A549 treated with AZD9567 at 1 μM for 4 hours (cell line): Measurements from ENCODE around the gene FRMPD1. TPM values are rescaled to one million over a fixed set of nuclear protein-coding genes. Genes with fewer than 3 reads are reported as not detected.

Experiments
- total RNA-seq: library from RNA; stranded (reverse); fragments of 200-300 nt; extraction: Qiagen RNA extraction; gene quantifications from 5 replicates; pipeline ENCODE4 v1.2.3, GENCODE V29; 2022; ENCODE audit not compliant: insufficient read depth

Gene FRMPD1
- 0.02 to 0.06 TPM (median 0.05 TPM) in 4 of 5 replicates, not detected in the other for total RNA-seq

GRCh38 chr9:37650873-37651768 lies at the start of gene FRMPD1:
Gene FRMPD1 (plus strand): TSS chr9:37650954. CDS start chr9:37692642, 41,688 bp downstream.

GRCh38 chr9:37753489-37754190 lies 102.9 kb downstream of the FRMPD1 start, which contains the start of gene TRMT10B:
Gene TRMT10B (plus strand): TSS chr9:37753805. CDS start chr9:37761932, 8,127 bp downstream.

GRCh38 chr9:37784616-37785483 lies 134.1 kb downstream of the FRMPD1 start, which contains the start of gene EXOSC3:
Gene EXOSC3 (minus strand): TSS chr9:37785064. CDS start chr9:37785044, 20 bp downstream.

Other genes starting within 250 kb of the FRMPD1 start
- 142 to 179 TPM (median 174 TPM) in 5 replicates for gene GRHPR, start 228.3 kb upstream of the FRMPD1 start, total RNA-seq
- 6.9 to 9.4 TPM (median 8.0 TPM) in 5 replicates for gene ZBTB5, start 185.5 kb upstream of the FRMPD1 start, total RNA-seq
- gene POLR1E, start 165.0 kb upstream of the FRMPD1 start, total RNA-seq = 35.3 to 47.8 TPM (median 38.4 TPM) in 5 replicates
- 6.2 to 8.0 TPM (median 7.5 TPM) in 5 replicates for gene FBXO10, start 74.6 kb upstream of the FRMPD1 start, total RNA-seq
- 266 to 337 TPM (median 331 TPM) in 5 replicates for gene TOMM5, start 58.4 kb upstream of the FRMPD1 start, total RNA-seq
- gene TRMT10B, start 102.9 kb downstream of the FRMPD1 start, total RNA-seq = 4.9 to 6.1 TPM (median 4.9 TPM) in 5 replicates
- 74.9 to 82.8 TPM (median 80.3 TPM) in 5 replicates for gene EXOSC3, start 134.1 kb downstream of the FRMPD1 start, total RNA-seq
- 12.7 to 15.3 TPM (median 13.6 TPM) in 5 replicates for gene DCAF10, start 149.8 kb downstream of the FRMPD1 start, total RNA-seq